ENCODE data around the gene WWOX.

The WWOX gene

DNA sequence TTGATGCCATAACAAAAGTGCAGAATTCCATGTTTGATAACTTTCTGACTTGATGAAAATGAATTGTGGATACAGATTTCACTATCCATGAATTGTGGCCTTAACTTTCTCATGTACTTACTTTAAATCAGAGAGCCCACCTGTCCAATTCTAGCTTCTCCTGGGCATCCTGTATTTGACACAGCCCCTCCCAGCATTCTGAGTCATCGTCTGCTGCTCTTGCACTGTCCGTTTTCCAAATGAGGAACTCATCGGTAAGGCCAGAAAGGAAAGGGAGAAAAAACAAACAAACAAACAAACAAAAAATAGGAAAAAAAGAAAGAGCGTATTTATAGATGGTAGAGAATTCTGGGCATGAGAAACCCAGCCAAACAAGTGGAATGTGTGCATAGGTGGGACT lies 361.6 kb downstream of the WWOX start:
- H3K23ac ChIP-seq (ENCODE audit: low read length), result no peak overlapping the region

DNA sequence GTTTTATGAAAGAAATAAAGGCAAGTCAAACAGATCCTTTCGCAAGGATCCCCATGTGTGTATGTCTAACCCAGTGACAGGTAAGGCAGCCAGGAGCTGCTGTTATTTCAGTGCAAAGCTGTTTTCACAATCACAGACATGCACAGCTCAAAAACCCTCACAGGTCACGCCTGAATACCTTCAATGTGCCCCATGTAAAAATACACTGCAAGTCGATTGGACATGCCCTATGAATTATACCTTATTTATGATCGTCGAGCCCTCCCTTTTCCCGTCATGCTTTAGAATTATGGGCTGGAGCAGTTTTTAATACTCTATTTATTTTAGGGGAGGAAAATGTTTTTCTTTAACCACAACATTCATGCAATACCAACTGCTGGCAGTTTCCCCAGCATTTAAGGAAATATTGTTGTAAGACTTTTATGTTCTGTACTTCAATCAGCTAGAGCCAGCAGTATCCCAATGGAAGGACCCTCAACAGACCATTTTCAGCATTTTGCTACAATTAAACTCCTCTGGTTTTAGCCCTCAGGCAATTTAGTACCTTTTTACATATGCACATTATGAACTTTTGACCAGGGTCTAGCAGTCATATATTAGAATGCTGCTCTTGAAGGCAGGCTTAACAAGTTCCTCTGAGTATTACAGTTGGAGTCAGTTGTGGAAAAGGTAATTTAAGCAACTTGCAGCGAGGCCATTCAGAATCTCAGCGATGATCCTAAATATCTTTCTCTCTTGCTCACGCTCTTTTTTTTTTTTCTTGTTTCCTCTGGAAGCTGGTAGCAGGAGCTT lies 362.2 kb downstream of the WWOX start:
- Histone ChIP-seq H4K8ac (ENCODE audit: low read depth, low read length) (no peak overlapping the region), H3K79me1 (ENCODE audit: low read length) (no peaks in the 10 kb centered on the region), H3K27me3 (ENCODE audit: insufficient read depth, low read length, poor library complexity) (no peaks in the 10 kb centered on the region), H3K4ac (ENCODE audit: low read depth, low read length) (no peak overlapping the region), H3K27ac (ENCODE audit: low read depth, low read length) (no peak overlapping the region), H3K4me1 (ENCODE audit: control insufficient read depth, low read depth, low read length) (no peaks in the 10 kb centered on the region), H3K23ac (ENCODE audit: low read length) (no peak overlapping the region), H4K5ac (ENCODE audit: low read length) (no peak overlapping the region), H2BK5ac (ENCODE audit: low read length) (no peak overlapping the region), H2BK15ac (replicated peaks; ENCODE audit: low read depth) (no peak overlapping the region), H3K4me3 (ENCODE audit: low read length) (no peak overlapping the region), H2BK120ac (ENCODE audit: low read depth, low read length) (no peak overlapping the region), H3K4me2 (ENCODE audit: low read length) (no peak overlapping the region), H3K18ac (ENCODE audit: low read length) (no peak overlapping the region), H3K79me2 (ENCODE audit: control insufficient read depth, insufficient read depth, low read length) (no peaks in the 10 kb centered on the region), H3K9ac (ENCODE audit: low read length) (no peak overlapping the region), H3K56ac (ENCODE audit: low read length) (no peak overlapping the region), H3K36me3 (ENCODE audit: control insufficient read depth, insufficient read depth, low read length) (no peaks in the 10 kb centered on the region), H2AK5ac (ENCODE audit: low read length) (no peak overlapping the region)
- no peak for DNase-seq
- WGBS (ENCODE audit: extremely low coverage, insufficient coverage, low lambda C conversion rate), result no CpG with 5 or more reads among the region's 9 CpGs

More for the DNA sequence above, 361.6 kb downstream of the WWOX start:
- H3K4me2 ChIP-seq (ENCODE audit: low read length), result no peak overlapping the region
- no peak overlapping the region for H3K9ac ChIP-seq (ENCODE audit: low read length)
- H3K79me2 ChIP-seq (ENCODE audit: control insufficient read depth, insufficient read depth, low read length), result no peaks in the 10 kb centered on the region
- H3K4me1 ChIP-seq (ENCODE audit: control insufficient read depth, low read depth, low read length), result no peaks in the 10 kb centered on the region
- H2BK15ac ChIP-seq (replicated peaks; ENCODE audit: low read depth), result no peak overlapping the region
- H4K8ac ChIP-seq (ENCODE audit: low read depth, low read length), result no peak overlapping the region
- no peak overlapping the region for H3K4ac ChIP-seq (ENCODE audit: low read depth, low read length)
- no peak overlapping the region for H4K5ac ChIP-seq (ENCODE audit: low read length)
- no peak overlapping the region for H3K4me3 ChIP-seq (ENCODE audit: low read length)
- H3K36me3 ChIP-seq (ENCODE audit: control insufficient read depth, insufficient read depth, low read length), result no peaks in the 10 kb centered on the region
- H2BK5ac ChIP-seq (ENCODE audit: low read length), result no peak overlapping the region
- no peak for DNase-seq
- H3K18ac ChIP-seq (ENCODE audit: low read length), result no peak overlapping the region
- H3K27me3 ChIP-seq (ENCODE audit: insufficient read depth, low read length, poor library complexity), result no peaks in the 10 kb centered on the region
- H3K27ac ChIP-seq (ENCODE audit: low read depth, low read length), result no peak overlapping the region
- WGBS (ENCODE audit: extremely low coverage, insufficient coverage, low lambda C conversion rate), result no CpG with 5 or more reads among the region's 4 CpGs
- no peaks in the 10 kb centered on the region for H3K79me1 ChIP-seq (ENCODE audit: low read length)
- H2AK5ac ChIP-seq (ENCODE audit: low read length), result no peak overlapping the region
- H2BK120ac ChIP-seq (ENCODE audit: low read depth, low read length), result no peak overlapping the region
- no peak overlapping the region for H3K56ac ChIP-seq (ENCODE audit: low read length)

DNA sequence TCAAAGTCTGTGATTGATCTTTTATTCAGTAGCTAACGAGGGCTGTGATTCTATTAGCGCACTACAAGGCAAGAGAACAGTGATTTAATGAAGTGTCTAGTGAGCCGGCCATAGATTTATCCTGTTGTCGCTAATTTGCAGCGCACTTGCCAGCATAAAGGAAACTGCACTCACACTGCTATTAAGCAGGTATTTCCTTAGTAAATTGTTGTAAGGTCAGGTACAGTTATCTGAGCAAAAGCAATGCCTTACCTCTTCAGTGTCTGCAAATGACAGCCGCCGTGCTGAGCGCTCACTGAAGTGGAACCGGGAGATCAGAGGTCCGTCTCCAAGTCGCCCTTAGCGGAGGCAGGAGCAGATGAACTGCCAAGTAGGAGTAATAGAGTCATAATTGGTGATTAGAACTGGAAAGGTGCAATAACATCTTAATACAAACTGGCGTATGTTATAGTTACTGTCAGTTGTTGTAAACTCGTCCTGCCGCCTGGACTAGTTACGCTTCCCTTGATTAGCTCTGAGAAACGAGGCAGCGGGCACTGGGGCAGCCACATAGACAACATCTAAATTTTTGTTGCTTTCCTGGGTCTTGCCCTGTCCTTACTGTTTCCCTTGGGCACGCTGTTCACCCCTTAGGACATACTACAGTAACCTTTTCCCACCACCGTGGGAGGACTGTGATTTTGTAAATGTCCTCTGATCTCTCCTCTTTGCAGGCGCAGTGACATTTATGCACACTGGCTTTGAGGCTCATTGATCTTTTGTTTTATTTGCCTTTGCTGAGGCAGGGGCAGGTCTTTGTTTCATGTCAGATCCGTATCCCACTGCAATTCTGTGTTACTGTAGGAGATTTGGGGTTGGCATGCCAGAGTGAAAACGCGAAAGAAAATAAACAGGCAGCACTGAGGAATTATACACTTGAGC lies 363.1 kb downstream of the WWOX start:
- H3K27ac ChIP-seq (ENCODE audit: low read depth, low read length), result no peak overlapping the region
- H3K79me1 ChIP-seq (ENCODE audit: low read length), result no peaks in the 10 kb centered on the region
- H3K56ac ChIP-seq (ENCODE audit: low read length), result no peak overlapping the region
- no peak overlapping the region for H2BK15ac ChIP-seq (replicated peaks; ENCODE audit: low read depth)
- H3K79me2 ChIP-seq (ENCODE audit: control insufficient read depth, insufficient read depth, low read length), result no peaks in the 10 kb centered on the region
- no peak overlapping the region for H4K5ac ChIP-seq (ENCODE audit: low read length)
- no peak overlapping the region for H3K18ac ChIP-seq (ENCODE audit: low read length)
- no peaks in the 10 kb centered on the region for H3K4me1 ChIP-seq (ENCODE audit: control insufficient read depth, low read depth, low read length)
- H3K23ac ChIP-seq (ENCODE audit: low read length), result no peak overlapping the region
- no peak overlapping the region for H3K4ac ChIP-seq (ENCODE audit: low read depth, low read length)
- no CpG with 5 or more reads among the region's 24 CpGs for WGBS (ENCODE audit: extremely low coverage, insufficient coverage, low lambda C conversion rate)
- H3K4me3 ChIP-seq (ENCODE audit: low read length), result no peak overlapping the region
- no peak for DNase-seq
- no peaks in the 10 kb centered on the region for H3K27me3 ChIP-seq (ENCODE audit: insufficient read depth, low read length, poor library complexity)
- no peak overlapping the region for H3K9ac ChIP-seq (ENCODE audit: low read length)
- H3K4me2 ChIP-seq (ENCODE audit: low read length), result no peak overlapping the region
- no peak overlapping the region for H2BK5ac ChIP-seq (ENCODE audit: low read length)
- no peak overlapping the region for H4K8ac ChIP-seq (ENCODE audit: low read depth, low read length)
- no peaks in the 10 kb centered on the region for H3K36me3 ChIP-seq (ENCODE audit: control insufficient read depth, insufficient read depth, low read length)
- no peak overlapping the region for H2BK120ac ChIP-seq (ENCODE audit: low read depth, low read length)
- H2AK5ac ChIP-seq (ENCODE audit: low read length), result no peak overlapping the region

DNA sequence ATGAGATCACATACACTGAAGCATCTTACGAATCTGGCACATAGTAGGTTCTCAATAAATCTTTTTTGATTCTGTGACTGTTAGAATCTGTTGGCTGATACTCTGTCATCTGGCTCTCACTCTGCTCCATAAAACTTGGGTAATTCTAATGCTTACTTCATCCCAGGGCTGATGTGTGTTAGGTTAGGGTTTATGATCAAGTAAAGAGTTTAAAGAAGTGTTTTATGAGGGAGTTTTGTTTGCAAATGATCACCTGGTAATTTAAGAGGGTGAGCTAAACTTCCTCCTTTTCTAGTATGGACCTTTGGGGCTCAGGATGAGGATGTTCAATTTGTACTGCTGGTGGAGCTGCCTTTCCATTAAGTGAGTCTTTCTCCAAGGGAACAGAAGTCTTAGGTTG lies 364.1 kb downstream of the WWOX start:
- H3K18ac ChIP-seq (ENCODE audit: low read length), result no peak overlapping the region
- no peak overlapping the region for H3K4ac ChIP-seq (ENCODE audit: low read depth, low read length)
- no peak overlapping the region for H2BK5ac ChIP-seq (ENCODE audit: low read length)
- H2BK120ac ChIP-seq (ENCODE audit: low read depth, low read length), result no peak overlapping the region
- no peaks in the 10 kb centered on the region for H3K36me3 ChIP-seq (ENCODE audit: control insufficient read depth, insufficient read depth, low read length)
- no peak overlapping the region for H3K27ac ChIP-seq (ENCODE audit: low read depth, low read length)
- H3K4me1 ChIP-seq (ENCODE audit: control insufficient read depth, low read depth, low read length), result no peaks in the 10 kb centered on the region
- H3K9ac ChIP-seq (ENCODE audit: low read length), result no peak overlapping the region
- no peak for DNase-seq
- H3K4me3 ChIP-seq (ENCODE audit: low read length), result no peak overlapping the region
- no peaks in the 10 kb centered on the region for H3K79me1 ChIP-seq (ENCODE audit: low read length)
- H3K4me2 ChIP-seq (ENCODE audit: low read length), result no peak overlapping the region
- no peak overlapping the region for H4K5ac ChIP-seq (ENCODE audit: low read length)
- no peaks in the 10 kb centered on the region for H3K79me2 ChIP-seq (ENCODE audit: control insufficient read depth, insufficient read depth, low read length)
- H4K8ac ChIP-seq (ENCODE audit: low read depth, low read length), result no peak overlapping the region
- no peak overlapping the region for H2BK15ac ChIP-seq (replicated peaks; ENCODE audit: low read depth)
- WGBS (ENCODE audit: extremely low coverage, insufficient coverage, low lambda C conversion rate), result no CpG with 5 or more reads among the region's 1 CpG
- H3K23ac ChIP-seq (ENCODE audit: low read length), result no peak overlapping the region
- H2AK5ac ChIP-seq (ENCODE audit: low read length), result no peak overlapping the region
- H3K27me3 ChIP-seq (ENCODE audit: insufficient read depth, low read length, poor library complexity), result no peaks in the 10 kb centered on the region
- no peak overlapping the region for H3K56ac ChIP-seq (ENCODE audit: low read length)

DNA sequence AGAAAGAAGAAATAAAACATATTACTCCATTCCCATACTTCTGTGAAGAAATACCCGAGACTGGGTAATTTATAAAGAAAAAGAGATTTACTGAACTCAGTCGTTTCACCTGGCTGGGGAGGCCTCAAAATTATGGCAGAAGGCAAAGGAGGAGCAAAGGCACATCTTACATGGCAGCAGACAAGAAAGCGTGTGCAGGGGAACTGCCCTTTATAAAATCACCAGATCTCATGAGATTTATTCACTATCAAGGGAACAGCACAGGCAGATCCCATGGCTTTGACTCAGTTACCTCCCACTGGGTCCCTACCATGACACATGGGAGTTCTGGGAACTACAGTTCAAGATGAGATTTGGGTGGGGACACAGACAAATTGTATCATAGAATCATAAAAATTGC lies 365.4 kb downstream of the WWOX start:
- no CpG with 5 or more reads among the region's 3 CpGs for WGBS (ENCODE audit: extremely low coverage, insufficient coverage, low lambda C conversion rate)
- H3K36me3 ChIP-seq (ENCODE audit: control insufficient read depth, insufficient read depth, low read length), result no peaks in the 10 kb centered on the region

More for the DNA sequence above, 365.4 kb downstream of the WWOX start:
- Histone ChIP-seq H4K5ac (ENCODE audit: low read length) (no peak overlapping the region), H3K4me2 (ENCODE audit: low read length) (no peak overlapping the region), H3K4me1 (ENCODE audit: control insufficient read depth, low read depth, low read length) (no peaks in the 10 kb centered on the region), H3K56ac (ENCODE audit: low read length) (no peak overlapping the region), H3K4me3 (ENCODE audit: low read length) (no peak overlapping the region), H4K8ac (ENCODE audit: low read depth, low read length) (no peak overlapping the region), H3K4ac (ENCODE audit: low read depth, low read length) (no peak overlapping the region), H3K79me2 (ENCODE audit: control insufficient read depth, insufficient read depth, low read length) (no peaks in the 10 kb centered on the region), H3K18ac (ENCODE audit: low read length) (no peak overlapping the region), H3K23ac (ENCODE audit: low read length) (no peak overlapping the region), H2BK15ac (replicated peaks; ENCODE audit: low read depth) (no peak overlapping the region), H2AK5ac (ENCODE audit: low read length) (no peak overlapping the region), H3K9ac (ENCODE audit: low read length) (no peak overlapping the region), H2BK5ac (ENCODE audit: low read length) (no peak overlapping the region), H2BK120ac (ENCODE audit: low read depth, low read length) (no peak overlapping the region), H3K79me1 (ENCODE audit: low read length) (no peaks in the 10 kb centered on the region), H3K27ac (ENCODE audit: low read depth, low read length) (no peak overlapping the region), H3K27me3 (ENCODE audit: insufficient read depth, low read length, poor library complexity) (no peaks in the 10 kb centered on the region)
- no peak for DNase-seq

Measured in mesendoderm (in vitro differentiated cells).